HG03103 (cell line): Measurements from ENCODE around the gene BCR.

Source experiments
- ATAC-seq: cut with Tn5 transposase; IDR thresholded peaks from one replicate; pipeline ENCODE4 v1.9.1; 2021; ENCODE audit warnings: low read depth; ENCODE audit not compliant: unreplicated experiment

Gene BCR

DNA sequence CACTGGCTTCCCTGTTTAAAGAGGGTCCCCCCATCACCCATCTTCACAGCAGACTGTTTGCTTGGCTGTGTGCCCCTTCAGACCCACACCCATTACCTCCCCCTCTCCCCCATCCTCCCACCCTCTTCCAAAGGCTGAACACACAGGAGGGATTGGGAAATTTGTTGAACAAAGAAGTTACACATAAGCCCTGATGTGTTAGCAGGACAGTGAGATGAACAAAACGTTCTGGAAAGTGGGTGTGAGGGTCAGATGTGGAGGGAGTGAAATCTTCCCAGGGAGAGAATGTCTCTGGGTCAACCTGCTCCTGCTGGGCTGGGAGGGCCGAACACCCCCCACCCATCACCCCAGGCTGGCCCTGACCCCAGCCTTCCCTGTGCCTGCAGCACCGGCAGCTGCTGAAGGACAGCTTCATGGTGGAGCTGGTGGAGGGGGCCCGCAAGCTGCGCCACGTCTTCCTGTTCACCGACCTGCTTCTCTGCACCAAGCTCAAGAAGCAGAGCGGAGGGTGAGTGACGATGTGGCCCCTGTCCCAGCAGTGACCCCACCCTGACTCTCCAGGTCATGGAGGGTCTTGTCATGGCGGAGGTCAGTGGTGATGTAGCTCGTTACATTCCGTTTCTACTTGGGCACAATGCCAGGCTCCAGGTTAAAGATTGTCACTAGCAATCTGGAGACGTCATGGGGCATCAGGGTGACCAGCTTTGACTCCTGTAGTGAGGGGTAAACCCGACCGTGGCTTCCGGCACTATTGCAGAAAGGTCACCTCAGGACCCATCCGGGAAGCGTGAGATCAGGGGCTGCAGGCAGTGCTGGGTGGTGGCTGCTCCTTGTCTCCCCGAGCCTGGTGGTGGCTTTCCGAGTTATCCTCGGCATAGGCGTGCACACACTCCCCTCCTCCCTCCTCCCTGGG, 103.5 kb downstream of the BCR start:
- ATAC-seq, result no peak

DNA sequence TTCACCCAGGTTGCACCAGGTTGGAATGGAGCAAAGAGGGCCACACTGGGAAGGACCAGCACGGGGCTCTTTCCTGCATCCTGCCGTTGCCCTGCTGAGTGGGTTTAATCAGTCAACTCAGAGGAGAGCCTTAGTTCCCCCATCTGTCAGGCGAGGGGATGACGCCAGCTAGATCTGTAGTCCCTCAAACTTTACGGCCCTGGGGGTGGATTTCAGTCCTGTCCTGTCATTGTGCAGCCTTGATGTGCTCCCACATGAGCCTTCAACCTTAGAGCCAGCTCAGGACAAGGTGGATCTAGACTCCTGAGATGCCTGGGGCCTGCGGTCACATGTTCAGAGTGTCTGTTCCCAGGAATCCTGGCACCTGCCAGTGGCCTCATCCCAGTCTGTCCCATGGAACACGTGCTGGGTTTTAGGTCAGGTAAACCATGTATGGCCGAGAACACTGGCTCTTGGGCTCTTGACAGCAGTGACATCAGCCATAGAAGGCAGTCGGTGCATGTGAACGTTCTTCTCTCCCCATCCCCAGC, 104.3 kb downstream of the BCR start:
- ATAC-seq, result no peak

DNA sequence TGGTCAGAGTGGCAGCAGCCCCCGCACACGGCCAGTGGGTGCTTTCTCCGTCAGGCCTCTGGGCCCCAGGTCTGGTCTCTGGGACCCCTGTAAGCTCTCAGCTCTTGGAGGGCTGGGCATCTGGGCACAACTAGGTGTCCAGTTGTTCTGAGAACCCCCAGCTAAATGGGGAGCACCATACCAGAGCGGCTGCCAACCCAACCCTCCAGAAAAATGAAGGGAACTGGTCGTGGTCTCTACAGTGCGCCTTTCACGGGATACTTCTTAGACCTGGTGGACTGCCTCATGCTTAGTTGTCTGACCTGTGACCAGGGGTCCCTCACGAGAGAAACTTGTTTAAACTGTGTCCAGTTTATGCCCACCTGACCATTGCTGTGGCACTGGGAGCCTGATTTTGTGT, 104.9 kb downstream of the BCR start:
- ATAC-seq, result no peak

DNA sequence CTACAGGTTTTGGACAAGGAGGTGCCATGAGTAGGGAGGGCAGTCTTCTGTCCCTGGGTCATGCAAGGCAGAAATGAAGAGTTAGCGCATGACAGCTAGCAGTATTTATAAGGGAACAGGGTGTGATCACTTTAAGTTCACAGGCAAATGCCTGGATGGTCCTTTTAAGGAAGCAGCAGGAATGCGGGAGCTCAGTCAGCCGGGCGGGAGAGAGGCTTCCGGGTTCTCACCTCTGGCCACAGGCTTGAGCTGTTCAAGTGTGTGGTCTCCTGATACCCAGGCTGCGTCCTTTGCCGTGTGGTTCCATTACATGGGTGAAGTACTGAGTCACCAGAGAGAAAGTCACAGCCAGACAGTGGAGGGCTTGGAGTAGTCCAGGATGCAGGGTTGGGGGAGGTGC, 105.4 kb downstream of the BCR start:
- no peak for ATAC-seq

DNA sequence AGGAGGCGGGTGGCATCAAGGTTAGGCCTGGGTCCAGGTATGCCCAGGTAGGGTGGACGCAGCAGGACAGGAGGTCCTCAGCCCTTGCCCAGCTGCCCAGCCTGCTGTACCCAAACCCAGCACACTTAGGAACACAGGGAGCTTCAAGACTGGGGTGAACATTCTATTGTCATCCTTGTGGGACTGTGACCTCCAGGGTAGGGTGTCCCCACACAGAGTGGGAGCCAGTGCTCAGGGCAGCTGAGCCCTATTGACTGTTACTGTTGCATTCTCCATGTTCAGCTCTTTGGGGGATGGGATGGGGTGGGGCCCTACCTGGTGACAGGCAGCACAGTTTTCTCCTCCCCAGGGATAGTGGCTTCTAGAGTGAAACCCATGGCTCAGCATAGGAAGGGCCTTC, 106.0 kb downstream of the BCR start:
- no peak for ATAC-seq

DNA sequence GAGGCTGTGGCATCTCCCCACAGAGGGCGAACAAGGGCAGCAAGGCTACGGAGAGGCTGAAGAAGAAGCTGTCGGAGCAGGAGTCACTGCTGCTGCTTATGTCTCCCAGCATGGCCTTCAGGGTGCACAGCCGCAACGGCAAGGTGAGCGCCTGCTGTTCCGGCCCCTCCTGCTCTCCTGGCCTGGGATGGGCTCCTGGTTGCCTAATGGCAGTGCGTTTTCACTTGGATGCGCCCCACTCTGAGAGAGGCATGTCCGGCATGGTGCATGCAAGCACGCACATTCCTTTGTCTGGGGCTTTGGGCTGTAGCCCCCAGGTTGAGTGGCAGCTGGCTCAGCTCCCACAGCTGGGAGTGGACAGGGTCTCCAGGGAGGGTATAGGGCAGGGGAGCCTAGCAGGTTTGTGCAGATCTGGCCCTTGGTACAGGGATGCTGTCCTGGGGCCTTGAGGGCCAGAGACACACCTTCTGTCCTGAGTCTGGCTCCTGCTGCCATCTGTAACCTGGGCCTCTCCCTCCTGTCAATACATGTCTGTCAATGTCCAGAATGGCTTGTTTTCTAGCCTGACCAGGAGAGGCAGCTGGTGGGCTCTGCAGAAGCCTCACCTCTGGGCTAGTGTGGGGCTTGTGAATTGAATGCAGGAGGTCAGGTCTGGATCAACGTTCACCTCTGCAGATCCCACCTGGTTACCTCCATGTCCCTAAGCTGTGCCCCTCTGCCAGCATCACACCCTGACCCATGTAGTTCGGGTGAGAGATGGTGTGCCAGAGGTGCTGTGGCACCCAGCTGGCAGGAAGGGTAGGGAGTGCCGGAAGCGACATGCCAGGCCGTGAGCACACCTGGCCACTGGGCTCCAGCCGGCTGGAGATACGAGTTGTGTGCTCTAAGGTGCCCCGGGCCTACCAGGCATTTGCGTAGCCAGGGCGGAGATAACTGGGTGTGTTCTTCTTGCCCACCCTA, 107.1 kb downstream of the BCR start:
- no peak for ATAC-seq

DNA sequence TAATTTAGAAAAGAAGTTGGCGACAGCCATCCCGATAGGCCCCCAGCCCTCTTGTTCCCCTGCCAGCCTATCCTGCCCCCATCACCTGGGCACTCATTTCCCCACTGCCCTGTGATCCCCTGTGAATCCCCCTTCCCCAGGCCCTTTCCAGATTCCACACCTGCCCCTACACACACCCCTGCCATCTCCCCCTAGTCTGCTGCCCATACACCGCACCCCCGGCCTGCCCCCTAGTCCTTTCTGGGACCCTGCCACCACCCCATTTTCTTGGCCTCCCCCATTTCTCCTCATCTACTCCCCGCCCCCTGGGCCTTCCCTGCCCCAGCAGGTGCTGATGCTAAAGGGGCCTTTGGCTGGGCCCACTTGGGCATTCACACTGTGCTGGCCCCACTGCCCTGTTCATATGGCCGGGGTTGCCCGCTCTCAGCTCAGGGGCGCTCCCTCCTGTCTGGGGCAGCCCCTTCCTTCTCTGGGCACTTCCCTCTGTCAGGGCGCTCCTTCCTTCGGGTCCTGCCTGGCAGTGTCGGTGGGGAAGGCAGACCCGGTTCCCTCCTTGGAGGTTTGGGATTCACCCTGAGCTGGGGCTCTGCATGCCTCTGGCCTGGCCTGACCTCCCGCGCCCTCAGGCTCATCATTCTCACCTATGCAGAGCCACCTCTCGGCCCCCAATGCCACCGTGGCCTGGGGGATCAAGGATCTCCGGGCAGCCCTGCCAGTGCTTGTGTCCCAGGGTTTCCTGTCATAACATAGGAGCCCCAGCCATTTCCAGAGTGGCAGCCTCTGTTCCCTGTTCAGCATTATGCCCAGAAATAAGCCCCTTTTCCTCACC, 108.2 kb downstream of the BCR start:
- ATAC-seq, result no peak

DNA sequence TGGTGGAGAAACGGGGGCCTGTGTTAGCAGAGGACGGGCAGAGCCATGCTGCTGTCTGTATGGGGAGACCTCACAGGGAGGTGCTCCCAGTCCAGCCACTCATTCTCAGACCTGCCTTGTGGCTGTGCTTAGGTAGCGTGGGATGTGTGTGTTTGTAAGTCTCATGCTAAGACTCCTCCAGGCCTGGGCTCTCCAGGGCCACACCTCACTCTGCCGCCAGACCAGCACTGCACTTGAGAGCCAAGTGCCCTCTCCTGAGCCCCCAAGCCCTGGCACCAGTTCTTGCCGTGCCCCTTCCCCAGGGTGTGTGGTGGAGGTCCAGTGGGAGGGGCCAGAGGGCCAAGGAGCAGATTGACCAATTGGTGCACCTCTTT, 108.8 kb downstream of the BCR start:
- ATAC-seq, result no peak

DNA sequence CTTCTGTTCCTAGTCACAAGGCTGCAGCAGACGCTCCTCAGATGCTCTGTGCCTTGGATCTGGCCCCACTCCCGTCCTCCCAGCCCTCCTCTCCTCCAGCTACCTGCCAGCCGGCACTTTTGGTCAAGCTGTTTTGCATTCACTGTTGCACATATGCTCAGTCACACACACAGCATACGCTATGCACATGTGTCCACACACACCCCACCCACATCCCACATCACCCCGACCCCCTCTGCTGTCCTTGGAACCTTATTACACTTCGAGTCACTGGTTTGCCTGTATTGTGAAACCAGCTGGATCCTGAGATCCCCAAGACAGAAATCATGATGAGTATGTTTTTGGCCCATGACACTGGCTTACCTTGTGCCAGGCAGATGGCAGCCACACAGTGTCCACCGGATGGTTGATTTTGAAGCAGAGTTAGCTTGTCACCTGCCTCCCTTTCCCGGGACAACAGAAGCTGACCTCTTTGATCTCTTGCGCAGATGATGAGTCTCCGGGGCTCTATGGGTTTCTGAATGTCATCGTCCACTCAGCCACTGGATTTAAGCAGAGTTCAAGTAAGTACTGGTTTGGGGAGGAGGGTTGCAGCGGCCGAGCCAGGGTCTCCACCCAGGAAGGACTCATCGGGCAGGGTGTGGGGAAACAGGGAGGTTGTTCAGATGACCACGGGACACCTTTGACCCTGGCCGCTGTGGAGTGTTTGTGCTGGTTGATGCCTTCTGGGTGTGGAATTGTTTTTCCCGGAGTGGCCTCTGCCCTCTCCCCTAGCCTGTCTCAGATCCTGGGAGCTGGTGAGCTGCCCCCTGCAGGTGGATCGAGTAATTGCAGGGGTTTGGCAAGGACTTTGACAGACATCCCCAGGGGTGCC, 109.8 kb downstream of the BCR start:
- no peak for ATAC-seq

DNA sequence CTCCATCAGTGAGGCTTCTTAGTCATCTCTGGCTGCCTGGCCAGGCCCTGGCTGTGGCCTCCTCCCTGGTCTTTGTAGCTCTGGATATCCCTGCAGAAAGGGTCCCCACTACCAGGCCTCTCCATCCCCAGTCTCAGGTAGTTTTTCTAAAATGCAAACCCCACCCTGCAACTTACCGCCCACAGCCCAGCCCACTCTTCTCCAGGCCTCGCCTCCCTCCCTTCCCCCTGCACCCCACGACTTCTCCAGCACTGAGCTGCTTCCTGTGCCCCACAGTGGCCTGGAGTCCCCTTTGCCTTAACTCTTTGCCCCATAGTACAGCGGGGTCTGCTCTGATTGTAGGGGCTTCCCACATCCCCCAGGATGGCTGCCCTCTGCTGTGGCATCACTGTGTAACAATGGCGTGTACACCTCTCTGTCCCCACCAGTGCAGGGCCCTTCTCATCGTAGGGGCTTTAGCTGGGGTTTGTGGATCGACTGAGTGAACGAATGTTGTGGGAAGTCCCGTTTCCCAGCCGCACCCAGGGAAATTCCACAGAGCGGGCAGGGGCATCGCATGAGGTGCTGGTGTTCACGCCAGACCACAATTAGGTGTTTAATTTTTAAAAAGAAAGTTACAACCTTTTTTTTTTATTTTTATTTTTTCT, 111.6 kb downstream of the BCR start:
- ATAC-seq, result no peak

DNA sequence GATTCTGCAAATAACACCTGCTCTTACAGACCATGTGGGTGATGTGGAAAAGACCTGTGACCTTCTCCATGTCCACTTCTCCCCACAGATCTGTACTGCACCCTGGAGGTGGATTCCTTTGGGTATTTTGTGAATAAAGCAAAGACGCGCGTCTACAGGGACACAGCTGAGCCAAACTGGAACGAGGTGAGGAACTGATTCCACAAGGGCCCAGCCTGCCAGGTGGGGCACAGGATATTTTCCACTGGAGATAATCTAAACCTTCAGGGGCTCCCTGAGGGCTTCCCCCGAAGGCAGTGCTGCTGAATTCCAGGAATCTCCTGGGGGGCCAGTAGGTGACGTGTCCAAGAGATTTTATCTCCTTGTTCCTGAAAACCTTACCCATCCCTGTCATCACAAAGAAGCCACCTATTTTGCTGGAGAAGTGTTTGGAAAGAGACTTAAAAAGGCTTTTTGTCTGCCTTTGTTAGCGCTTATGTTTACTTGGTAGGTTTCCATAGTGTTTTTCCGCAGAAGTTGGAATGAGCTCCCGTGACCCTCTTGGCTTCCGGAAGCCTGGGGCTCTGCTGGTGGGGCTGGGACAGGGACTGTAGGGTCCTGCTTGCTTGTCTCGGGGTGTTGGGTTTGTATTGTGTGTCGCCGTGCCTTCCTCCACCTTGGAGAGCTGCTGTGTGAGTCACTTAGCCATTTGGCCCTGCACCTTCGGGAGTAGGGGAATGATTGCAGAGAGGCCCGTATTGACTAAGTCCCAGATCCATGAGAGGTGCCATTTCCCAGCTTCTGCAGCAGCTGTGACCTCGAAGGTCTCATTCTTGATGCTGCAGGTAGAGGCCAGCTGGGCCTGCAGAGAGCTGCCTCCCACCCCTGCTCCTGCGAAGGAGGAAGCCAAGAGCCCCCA, 112.4 kb downstream of the BCR start:
- no peak for ATAC-seq

DNA sequence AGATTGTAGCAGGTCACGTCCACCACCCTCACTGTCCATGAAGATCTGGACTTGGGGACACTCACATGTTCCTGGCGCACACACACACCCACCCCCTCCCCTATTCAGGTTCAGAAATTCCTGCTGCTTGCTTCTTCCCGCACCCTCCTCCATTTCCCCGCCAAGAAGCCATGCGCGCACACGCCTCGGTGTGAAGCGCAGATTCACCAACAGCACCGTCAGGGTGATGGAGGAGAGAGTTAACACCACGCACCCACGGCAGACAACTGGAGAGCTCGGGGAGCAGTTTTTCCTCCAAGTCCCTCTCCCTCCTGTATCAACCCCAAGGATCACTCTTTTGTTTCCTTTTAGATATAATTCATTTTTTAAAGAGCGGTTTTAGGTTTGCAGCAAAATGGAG, 113.4 kb downstream of the BCR start:
- ATAC-seq, result no peak

DNA sequence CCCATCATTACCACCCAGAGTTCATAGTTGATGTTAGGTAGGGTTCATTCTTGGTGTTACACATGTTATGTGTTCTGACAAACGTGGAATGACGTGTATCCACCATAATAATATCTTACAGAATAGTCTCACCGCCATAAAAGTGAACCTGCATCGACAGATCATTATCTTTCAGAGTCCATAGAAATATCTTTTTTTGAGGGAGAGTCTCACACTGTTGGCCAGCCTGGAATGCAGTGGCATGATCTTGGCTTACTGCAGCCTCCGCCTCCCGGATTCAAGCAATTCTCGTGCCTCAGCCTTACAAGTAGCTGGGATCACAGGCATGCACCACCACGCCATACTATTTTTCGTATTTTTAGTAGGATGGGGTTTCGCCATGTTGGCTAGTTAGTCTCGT, 113.9 kb downstream of the BCR start:
- no peak for ATAC-seq

DNA sequence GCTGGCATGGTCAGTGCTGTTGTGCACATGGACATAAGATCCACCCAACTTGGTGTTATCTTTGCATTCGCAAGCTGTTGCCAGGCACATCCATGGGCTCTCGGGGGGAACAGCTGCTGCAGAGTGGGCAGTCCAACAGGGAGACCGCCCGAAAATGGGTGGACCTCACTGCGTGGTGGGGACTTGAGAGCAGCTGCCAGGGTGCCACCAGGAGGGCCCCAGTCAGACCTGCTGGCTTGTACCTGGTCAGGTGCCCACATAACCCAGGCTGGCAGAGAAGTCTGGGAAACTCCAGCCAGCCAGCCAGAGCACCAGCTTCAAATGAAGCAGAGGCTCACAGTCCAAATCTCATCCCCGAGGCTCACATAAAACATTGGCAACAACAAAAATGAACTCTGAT, 120.2 kb downstream of the BCR start:
- no peak for ATAC-seq

DNA sequence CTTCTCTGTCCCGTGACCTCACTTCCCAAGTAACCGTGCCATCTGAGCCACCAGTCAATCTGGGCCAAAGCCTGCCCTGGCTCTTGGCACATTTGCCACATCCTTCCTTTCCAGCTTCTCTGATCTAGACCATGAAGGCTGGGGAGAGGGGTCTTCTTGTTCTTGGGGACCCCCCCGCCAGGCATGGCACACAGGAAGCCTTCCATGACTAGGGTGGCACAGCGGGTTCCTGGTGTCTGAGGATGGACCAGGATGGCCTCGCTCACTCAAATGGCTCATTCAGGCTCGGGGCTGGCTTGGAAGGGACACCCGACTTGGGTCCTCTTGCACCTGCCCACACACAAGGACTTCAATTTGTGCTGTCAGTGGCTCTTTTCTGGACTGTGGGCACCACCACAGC, 121.3 kb downstream of the BCR start:
- no peak for ATAC-seq

DNA sequence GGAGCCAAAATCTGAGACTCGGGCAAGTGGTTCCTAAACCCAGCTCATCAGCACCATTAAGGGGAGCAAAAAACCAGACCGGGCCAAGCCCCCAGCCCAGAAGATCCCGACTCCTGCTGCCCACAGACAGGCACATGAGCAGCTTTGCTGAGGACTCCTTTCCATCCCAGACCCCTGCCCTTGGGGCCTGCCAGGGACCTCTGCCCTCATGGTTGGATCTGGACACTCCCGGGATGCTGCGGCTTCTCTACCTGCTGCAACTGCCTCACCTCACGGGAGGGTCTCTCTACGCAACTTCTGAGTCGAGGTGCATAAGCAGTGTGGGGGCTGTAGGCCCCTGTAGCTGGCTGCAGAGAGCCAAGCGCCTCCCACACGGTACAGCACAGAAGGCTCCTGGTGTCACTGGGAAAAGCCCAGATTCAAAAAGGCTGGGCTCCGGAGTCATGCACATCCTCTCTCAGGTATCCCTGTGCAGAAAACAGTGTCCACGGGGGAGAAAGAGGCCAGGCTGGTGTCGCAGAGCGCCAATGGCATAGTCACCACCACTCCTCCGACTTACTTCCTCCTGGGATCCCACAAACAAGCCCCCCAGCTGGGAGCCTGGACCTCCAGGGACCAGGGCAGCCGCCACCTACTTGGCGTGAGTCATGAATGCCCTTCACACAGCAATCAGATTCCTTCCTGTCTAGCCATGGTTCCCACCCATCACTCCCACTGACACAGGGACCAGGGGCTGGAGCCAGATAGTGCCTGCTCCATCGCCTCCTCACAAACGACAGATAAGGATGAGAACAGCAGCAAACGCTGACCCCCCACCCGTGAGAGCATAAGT, 122.1 kb downstream of the BCR start:
- ATAC-seq, result no peak

DNA sequence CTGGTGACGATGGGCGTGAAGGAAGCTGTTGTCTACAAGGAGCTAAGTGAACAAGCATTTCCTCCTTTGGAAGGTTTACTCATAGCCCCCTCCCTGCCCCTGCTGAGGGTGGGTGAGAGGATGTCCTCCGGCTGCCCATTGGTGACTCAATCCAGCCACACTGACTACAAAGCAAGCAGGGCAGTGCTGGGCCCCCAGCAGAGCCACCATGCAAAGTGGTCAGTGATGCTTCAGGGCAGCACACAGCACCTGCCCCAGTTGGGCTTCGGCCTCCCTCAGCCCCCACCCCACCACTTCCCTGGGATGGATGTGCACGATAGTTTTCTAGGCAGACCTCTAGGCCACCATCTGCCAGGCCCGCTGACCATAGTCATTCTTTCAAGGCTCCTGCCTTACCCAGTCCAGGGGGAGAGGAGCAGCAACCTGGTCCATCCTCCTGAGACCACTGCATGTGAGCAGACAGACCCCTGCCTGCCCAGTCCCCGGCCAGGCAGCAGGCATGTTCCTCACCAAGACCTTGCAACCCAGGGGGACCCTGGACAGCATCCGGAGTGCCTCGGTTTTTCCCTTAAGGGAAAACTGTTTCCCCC, 125.1 kb downstream of the BCR start:
- ATAC-seq, result no peak
